Activated CD4-positive, alpha-beta T cell treated with anti-CD3 and anti-CD28 coated beads, Interleukin-2, amount 50 U/mL, for 1 hour (primary cell): ENCODE measurements around the gene PCLO.
"Not testable (repeated sequence)": the region's sequence is repeated elsewhere in the genome, so short reads cannot be mapped to it uniquely, and the experiment has no call there.

Source experiments
- DNase-seq: peaks from one replicate; pipeline ENCODE4 v3.0.0-alpha.2; 2020

Gene PCLO

GRCh38 chr7:83038787-83039186 lies 123.9 kb downstream of the PCLO start:
- DNase-seq, result no peak

- no peak for DNase-seq
These were observed 125.8 kb downstream of the PCLO start for GRCh38 chr7:83036721-83037380.

GRCh38 chr7:83036130-83036529 lies 126.6 kb downstream of the PCLO start:
- no peak for DNase-seq

- no peak for DNase-seq
These were observed 130.5 kb downstream of the PCLO start for GRCh38 chr7:83032195-83032594.

GRCh38 chr7:83023817-83024665 lies 138.6 kb downstream of the PCLO start:
- DNase-seq, result not testable (repeated sequence)

GRCh38 chr7:83021032-83021431 lies 141.7 kb downstream of the PCLO start:
- no peak for DNase-seq

- no peak for DNase-seq
These were observed 142.5 kb downstream of the PCLO start for GRCh38 chr7:83020161-83020560.

GRCh38 chr7:83015916-83016315 lies 146.8 kb downstream of the PCLO start:
- DNase-seq, result no peak

- DNase-seq, result no peak
These were observed 148.1 kb downstream of the PCLO start for GRCh38 chr7:83014546-83014945.

GRCh38 chr7:83011954-83012353 lies 150.7 kb downstream of the PCLO start:
- no peak for DNase-seq

GRCh38 chr7:83005410-83005809 lies 157.3 kb downstream of the PCLO start:
- no peak for DNase-seq

GRCh38 chr7:83001362-83002040 lies 161.2 kb downstream of the PCLO start:
- DNase-seq, result no peak

GRCh38 chr7:82998436-82998835 lies 164.2 kb downstream of the PCLO start:
- no peak for DNase-seq

GRCh38 chr7:82985144-82985802 lies 177.4 kb downstream of the PCLO start:
- no peak for DNase-seq

- no peak for DNase-seq
These were observed 182.4 kb downstream of the PCLO start for GRCh38 chr7:82980130-82980788.

GRCh38 chr7:82975811-82976468 lies 186.7 kb downstream of the PCLO start:
- DNase-seq, result no peak

- no peak for DNase-seq
These were observed 190.5 kb downstream of the PCLO start for GRCh38 chr7:82972135-82972534.

- no peak for DNase-seq
These were observed 197.3 kb downstream of the PCLO start for GRCh38 chr7:82965088-82966036.

GRCh38 chr7:82964150-82964882 lies 198.4 kb downstream of the PCLO start:
- no peak for DNase-seq

GRCh38 chr7:82961240-82961639 lies 201.4 kb downstream of the PCLO start:
- DNase-seq, result no peak
